Esophagus muscularis mucosa (tissue), 4 donors: ENCODE data around the gene GPR157.

ENCODE experiments used
- EP300 ChIP-seq: sonication (generic); formaldehyde crosslinking; IDR thresholded peaks from one replicate; pipeline ENCODE4 v1.6.1; 2017; ENCODE audit warnings: antibody characterized with exemption
- POLR2A ChIP-seq: fragments of 450-650 bp; IDR thresholded peaks from one replicate; pipeline ENCODE4 v1.6.1; 2017; ENCODE audit warnings: antibody characterized with exemption, moderate library complexity, mild to moderate bottlenecking, low read depth
- POLR2AphosphoS5 ChIP-seq, 2 donors: sonication (generic); formaldehyde crosslinking; IDR thresholded peaks; one replicate each; pipeline ENCODE4 v1.6.1; 2017; ENCODE audit warnings: antibody characterized with exemption in 2 of 2
- TF ChIP-seq, protein P1 (sequence below), 3 experiments: fragments of 200-600 bp in 2 of 3; fragments of 450-650 bp in 1 of 3; sonication (generic) in 2 of 3; IDR thresholded peaks; one replicate each; pipeline ENCODE4 v1.5.1; 2017 to 2019; ENCODE audit warnings: antibody characterized with exemption in 3 of 3, mild to moderate bottlenecking in 2 of 3, moderate library complexity in 1 of 3

DNA sequence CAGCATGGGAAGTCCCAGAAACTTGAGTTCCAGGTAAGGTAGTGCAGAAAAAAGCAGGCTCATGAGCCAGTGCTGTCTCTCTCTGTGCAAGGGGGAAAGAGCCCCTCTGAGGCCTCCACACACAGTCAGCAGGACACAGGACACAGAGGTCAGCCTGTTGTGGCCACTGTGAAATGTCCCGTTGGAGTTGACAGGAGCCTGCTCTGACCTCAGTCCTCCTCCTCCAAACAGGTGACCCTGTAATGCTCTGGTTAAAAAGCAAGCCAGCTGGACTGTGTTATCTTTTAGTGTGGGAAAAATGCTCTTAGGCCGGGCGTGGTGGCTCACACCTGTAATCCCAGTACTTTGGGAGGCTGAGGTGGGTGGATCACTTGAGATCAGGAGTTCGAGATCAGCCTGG, 24.2 kb upstream of the GPR157 start:
- TF ChIP-seq POLR2A: no peak
- TF ChIP-seq, protein P1, sequence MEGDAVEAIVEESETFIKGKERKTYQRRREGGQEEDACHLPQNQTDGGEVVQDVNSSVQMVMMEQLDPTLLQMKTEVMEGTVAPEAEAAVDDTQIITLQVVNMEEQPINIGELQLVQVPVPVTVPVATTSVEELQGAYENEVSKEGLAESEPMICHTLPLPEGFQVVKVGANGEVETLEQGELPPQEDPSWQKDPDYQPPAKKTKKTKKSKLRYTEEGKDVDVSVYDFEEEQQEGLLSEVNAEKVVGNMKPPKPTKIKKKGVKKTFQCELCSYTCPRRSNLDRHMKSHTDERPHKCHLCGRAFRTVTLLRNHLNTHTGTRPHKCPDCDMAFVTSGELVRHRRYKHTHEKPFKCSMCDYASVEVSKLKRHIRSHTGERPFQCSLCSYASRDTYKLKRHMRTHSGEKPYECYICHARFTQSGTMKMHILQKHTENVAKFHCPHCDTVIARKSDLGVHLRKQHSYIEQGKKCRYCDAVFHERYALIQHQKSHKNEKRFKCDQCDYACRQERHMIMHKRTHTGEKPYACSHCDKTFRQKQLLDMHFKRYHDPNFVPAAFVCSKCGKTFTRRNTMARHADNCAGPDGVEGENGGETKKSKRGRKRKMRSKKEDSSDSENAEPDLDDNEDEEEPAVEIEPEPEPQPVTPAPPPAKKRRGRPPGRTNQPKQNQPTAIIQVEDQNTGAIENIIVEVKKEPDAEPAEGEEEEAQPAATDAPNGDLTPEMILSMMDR (IDR thresholded peaks at IDR 0.05): no peak
- TF ChIP-seq POLR2AphosphoS5 (IDR thresholded peaks at IDR 0.05): no peak
- no peak for TF ChIP-seq EP300
